OCI-LY7 (cell line): ENCODE results near the gene FAM3C. TPM values are rescaled to one million over a fixed set of nuclear protein-coding genes. Genes with fewer than 3 reads are reported as not detected.

Source experiments
- Bru-seq: library from RNA; stranded (reverse); fragments of 400-500 nt; gene quantifications from one replicate; lab custom pipeline; 2021; lab: Mats Ljungman, UMichigan
- BruChase-seq, 2 experiments: library from RNA; stranded (reverse); fragments of 400-500 nt; gene quantifications; one replicate each; lab custom pipeline; 2021; lab: Mats Ljungman, UMichigan
- BruUV-seq: library from RNA; stranded (reverse); fragments of 400-500 nt; replicated peaks from 2 replicates; lab custom pipeline; 2021; lab: Mats Ljungman, UMichigan
- CTCF ChIA-PET: fragments of 300-600 bp; sonication (Branson Sonifier 250); formaldehyde crosslinking; loops from one replicate; lab custom pipeline; 2022; ENCODE audit warnings: antibody characterized with exemption; ENCODE audit not compliant: unreplicated experiment; lab: Charles Lee
- POLR2A ChIA-PET: fragments of 300-600 bp; sonication (Branson Sonifier 250); formaldehyde crosslinking; loops from one replicate; lab custom pipeline; 2022; ENCODE audit warnings: antibody characterized with exemption; lab: Charles Lee
- DNase-seq: peaks from one replicate; pipeline ENCODE4 v3.0.0-alpha.2; 2015; ENCODE audit warnings: low spot score
- H2AFZ ChIP-seq: fragments of 200-600 bp; sonication (generic), shearing (Covaris generic); 2 replicates; pipeline ENCODE4 v1.6.1; 2014; ENCODE audit warnings: mild to moderate bottlenecking, antibody characterized with exemption, low read length, moderate library complexity
- H3K27ac ChIP-seq: fragments of 200-600 bp; sonication (generic); 2 replicates; pipeline ENCODE4 v1.5.1; 2014; ENCODE audit warnings: mixed run types, low read depth, mild to moderate bottlenecking, moderate library complexity, low read length, inconsistent platforms; ENCODE audit not compliant: poor library complexity, severe bottlenecking
- H3K36me3 ChIP-seq: fragments of 200-600 bp; sonication (generic); 2 replicates; pipeline ENCODE4 v1.6.1; 2014; ENCODE audit warnings: mild to moderate bottlenecking, antibody characterized with exemption, low read length, moderate library complexity, mixed read lengths; ENCODE audit not compliant: insufficient read depth
- H3K4me1 ChIP-seq: fragments of 200-600 bp; sonication (generic); 2 replicates; pipeline ENCODE4 v1.5.1; 2014; ENCODE audit warnings: mild to moderate bottlenecking, low read length; ENCODE audit not compliant: insufficient read depth, poor library complexity, severe bottlenecking
- H3K4me2 ChIP-seq: fragments of 200-600 bp; sonication (generic); 2 replicates; pipeline ENCODE4 v1.6.1; 2014; ENCODE audit warnings: mild to moderate bottlenecking, low read length
- H3K4me3 ChIP-seq: fragments of 200-600 bp; sonication (generic); 2 replicates; pipeline ENCODE4 v1.5.1; 2014; ENCODE audit warnings: mild to moderate bottlenecking, low read depth, low read length; ENCODE audit not compliant: poor library complexity, severe bottlenecking
- H3K79me2 ChIP-seq: fragments of 200-600 bp; sonication (generic); 2 replicates; pipeline ENCODE4 v1.6.1; 2016; ENCODE audit warnings: low read depth, mild to moderate bottlenecking, low read length, moderate library complexity, mixed read lengths; ENCODE audit not compliant: insufficient read depth
- H3K9me2 ChIP-seq: fragments of 200-600 bp; sonication (generic); 2 replicates; pipeline ENCODE4 v1.6.1; 2016; ENCODE audit warnings: mild to moderate bottlenecking, low read length, mixed read lengths; ENCODE audit not compliant: insufficient read depth
- H3K9me3 ChIP-seq: fragments of 200-600 bp; sonication (generic); 2 replicates; pipeline ENCODE4 v1.6.1; 2014; ENCODE audit warnings: mild to moderate bottlenecking, mixed run types, low read length, mixed read lengths
- H4K20me1 ChIP-seq: fragments of 200-600 bp; sonication (generic); 2 replicates; pipeline ENCODE4 v1.6.1; 2014; ENCODE audit warnings: mild to moderate bottlenecking, antibody characterized with exemption, low read length, moderate library complexity, mixed read lengths; ENCODE audit not compliant: insufficient read depth
- CTCF ChIP-seq: fragments of 200-600 bp; sonication (generic); conservative IDR thresholded peaks from 2 replicates; pipeline ENCODE4 v1.5.1; 2014; ENCODE audit warnings: mild to moderate bottlenecking, antibody characterized with exemption, low read length, moderate library complexity, mixed read lengths
- EZH2phosphoT487 ChIP-seq: fragments of 200-600 bp; sonication (generic); IDR thresholded peaks from 2 replicates; pipeline ENCODE4 v1.6.1; 2018; ENCODE audit warnings: low read depth, borderline replicate concordance, mild to moderate bottlenecking, mixed run types, antibody characterized with exemption, low read length, moderate library complexity, mixed read lengths
- intact Hi-C: fragments of 100-400 bp; cut with micrococcal nuclease; formaldehyde crosslinking; loops from one replicate; pipeline ENCODE4 v1.10.0; 2022; ENCODE audit not compliant: unreplicated experiment
- long read RNA-seq: library from polyadenylated mRNA; stranded (forward); transcript quantifications from one replicate; pipeline ENCODE4 v2.0.0, GENCODE V29; 2022
- total RNA-seq, 2 experiments: library from RNA; depleted of rRNA in 1 of 2; stranded (reverse); fragments of >200 nt in 1 of 2; shearing (Covaris generic) in 1 of 2; gene quantifications; 2 replicates each; pipeline ENCODE4 v1.2.3, GENCODE V29; 2014 to 2022

The FAM3C gene
- 18.1 and 22.9 TPM in 2 replicates for total RNA-seq (2014; rRNA removed; shearing (Covaris generic))
- 27.6 and 35.3 TPM in 2 replicates for total RNA-seq (2022)
- Bru-seq, nascent RNA: percentile 85 among the genes with signal in this experiment
- BruChase-seq, experiment 1, labeled RNA remaining after a 6-hour chase: percentile 61 among the genes with signal in this experiment
- percentile 76 among the genes with signal in this experiment for BruChase-seq, experiment 2, labeled RNA remaining after a 2-hour chase
- long read RNA-seq, transcript FAM3C-201 (10 exons, 2,508 nt): major isoform, 76 of 88 reads
- long read RNA-seq, partial matches to known transcripts: 3 of 88 reads
- long read RNA-seq, other reads (novel, unspliced or antisense): 9 of 88 reads

- no peaks in the 10 kb centered on the region for H3K9me3 ChIP-seq
- H2AFZ ChIP-seq: peak within 1 kb of the TSS; percentile 95
- peaks cover 18% of the 10 kb centered on the region for H3K36me3 ChIP-seq
- ChIA-PET POLR2A (interaction anchor here (0.6 to 4.3 kb wide), 16 partner anchors 9 to 53 kb away, joined by 3 to 25 read pairs (median 4); no protein-coding TSS in a partner anchor), CTCF (interaction anchor here (0.6 to 1.5 kb wide), 6 partner anchors 8 to 182 kb away, joined by 3 to 6 read pairs (median 4); no protein-coding TSS in a partner anchor)
- H4K20me1 ChIP-seq: 0 out of 2 replicates have a peak, but pooled peaks cover 4% of the 10 kb centered on the region
- peaks cover 39% of the 10 kb centered on the region; the same call in 1 of the 2 replicates for H3K79me2 ChIP-seq
- peaks cover 17% of the 10 kb centered on the region for H3K4me1 ChIP-seq
- peak; percentile 91 for DNase-seq
- intact Hi-C loops: loop anchor here (1.0 to 5.0 kb wide), 3 partner anchors 23 to 444 kb away; partner anchors contain the start of gene ING3
- TF ChIP-seq CTCF (peak; percentile 81), EZH2phosphoT487 (no peak)
- peak within 1 kb of the TSS; percentile 75 for H3K4me2 ChIP-seq
- H3K4me3 ChIP-seq: peak within 1 kb of the TSS; percentile 88
- peak within 1 kb of the TSS; percentile 48 for H3K27ac ChIP-seq
- no TSS peak for BruUV-seq
- H3K9me2 ChIP-seq: no peaks in the 10 kb centered on the region
Observed at GRCh38 chr7:121395961-121396757, at the start of gene FAM3C. Gene FAM3C (minus strand): TSS chr7:121396308. CDS start chr7:121382969, 13,339 bp downstream.

- H3K9me2 ChIP-seq: no peaks in the 10 kb centered on the region
- H2AFZ ChIP-seq: peak overlapping the region; percentile 74
- H3K27ac ChIP-seq: no peak overlapping the region
- H3K36me3 ChIP-seq: no peaks in the 10 kb centered on the region
- no TSS peak for BruUV-seq
- POLR2A ChIA-PET: interaction anchor here (0.7 kb wide), 2 partner anchors 30 to 168 kb away, joined by 3 read pairs; no protein-coding TSS in a partner anchor
- TF ChIP-seq EZH2phosphoT487 (no peak), CTCF (no peak)
- H3K79me2 ChIP-seq: no peaks in the 10 kb centered on the region
- CTCF ChIA-PET: no interaction called here
- no peak overlapping the region for H3K4me3 ChIP-seq
- H4K20me1 ChIP-seq: no peaks in the 10 kb centered on the region
- no peak for DNase-seq
- H3K4me2 ChIP-seq: no peak overlapping the region
- peaks cover 28% of the 10 kb centered on the region for H3K4me1 ChIP-seq
- intact Hi-C loops: no loop called here
- H3K9me3 ChIP-seq: no peaks in the 10 kb centered on the region
Observed at GRCh38 chr7:121442845-121443244, 46.7 kb upstream of the FAM3C start.
